Cardiac fibroblast (primary cell): ENCODE measurements around the gene ATG9A.

Experiments used
- DNase-seq, 2 donors: peaks; one replicate each; pipeline versions ENCODE4 v3.0.0 to v3.0.0-alpha.2; 2010; ENCODE audit warnings: low read depth in 2 of 2
- H3K4me3 ChIP-seq, 2 donors: replicated peaks in 1 of 2; 1 replicate in 1 of 2; 2 replicates in 1 of 2; pipeline ENCODE4 v1.5.1; 2011; ENCODE audit warnings: low read depth in 2 of 2, low read length in 2 of 2, mild to moderate bottlenecking in 2 of 2, moderate library complexity in 1 of 2
- CTCF ChIP-seq: IDR thresholded peaks from one replicate; pipeline ENCODE4 v1.5.1; 2011; ENCODE audit warnings: low read depth, mild to moderate bottlenecking, low read length, inconsistent platforms

The ATG9A gene

GRCh38 chr2:219272995-219273394, 43.6 kb upstream of the ATG9A start:
- H3K4me3 ChIP-seq, result no peak overlapping the region
- no peak for DNase-seq
- no peak for TF ChIP-seq CTCF

- TF ChIP-seq CTCF, result no peak
- no peak for DNase-seq
- no peak overlapping the region for H3K4me3 ChIP-seq
These were observed 42.9 kb upstream of the ATG9A start for GRCh38 chr2:219272356-219272755.

- DNase-seq, result no peak
- H3K4me3 ChIP-seq, result no peak overlapping the region
- no peak for TF ChIP-seq CTCF
These were observed 41.6 kb upstream of the ATG9A start for GRCh38 chr2:219271021-219271420.

GRCh38 chr2:219270055-219270372, 40.6 kb upstream of the ATG9A start:
- DNase-seq, result no peak
- TF ChIP-seq CTCF, result no peak
- no peak overlapping the region for H3K4me3 ChIP-seq

- TF ChIP-seq CTCF, result no peak
- H3K4me3 ChIP-seq, result no peak overlapping the region
- DNase-seq, result no peak
These were observed 40.1 kb upstream of the ATG9A start for GRCh38 chr2:219269362-219270054.

GRCh38 chr2:219268294-219268693, 38.9 kb upstream of the ATG9A start:
- no peak for DNase-seq
- no peak overlapping the region for H3K4me3 ChIP-seq
- TF ChIP-seq CTCF, result no peak

- H3K4me3 ChIP-seq, result no peak overlapping the region
- no peak for TF ChIP-seq CTCF
These were observed 37.5 kb upstream of the ATG9A start for GRCh38 chr2:219266886-219267285.

More at GRCh38 chr2:219266886-219267285, 37.5 kb upstream of the ATG9A start:
- DNase-seq, result no peak
